ENCODE data around the gene CTNNA3.

CTNNA3 gene

GRCh38 chr10:67506083-67506756, 189.8 kb downstream of the CTNNA3 start:
- H3K4me3 ChIP-seq (ENCODE audit: low read depth, low read length): no peak overlapping the region
- no peak for TF ChIP-seq CTCF (IDR thresholded peaks at IDR 0.05; ENCODE audit: low read depth, low read length)

GRCh38 chr10:67492317-67493019, 203.5 kb downstream of the CTNNA3 start:
- no peak for TF ChIP-seq CTCF (IDR thresholded peaks at IDR 0.05; ENCODE audit: low read depth, low read length)
- no peak overlapping the region for H3K4me3 ChIP-seq (ENCODE audit: low read depth, low read length)

GRCh38 chr10:67487906-67488619, 207.9 kb downstream of the CTNNA3 start:
- TF ChIP-seq CTCF (IDR thresholded peaks at IDR 0.05; ENCODE audit: low read depth, low read length): no peak
- no peak overlapping the region for H3K4me3 ChIP-seq (ENCODE audit: low read depth, low read length)

- H3K4me3 ChIP-seq (ENCODE audit: low read depth, low read length): no peak overlapping the region
- TF ChIP-seq CTCF (IDR thresholded peaks at IDR 0.05; ENCODE audit: low read depth, low read length): no peak
Measured at GRCh38 chr10:67487199-67487598, 208.8 kb downstream of the CTNNA3 start.

GRCh38 chr10:67477868-67478267, 218.1 kb downstream of the CTNNA3 start:
- no peak for TF ChIP-seq CTCF (IDR thresholded peaks at IDR 0.05; ENCODE audit: low read depth, low read length)
- H3K4me3 ChIP-seq (ENCODE audit: low read depth, low read length): no peak overlapping the region

- no peak for TF ChIP-seq CTCF (IDR thresholded peaks at IDR 0.05; ENCODE audit: low read depth, low read length)
- H3K4me3 ChIP-seq (ENCODE audit: low read depth, low read length): no peak overlapping the region
Measured at GRCh38 chr10:67476201-67476600, 219.8 kb downstream of the CTNNA3 start.
